SK-N-SH (cell line): ENCODE measurements around the gene CAPN9. TPM values are rescaled to one million over a fixed set of nuclear protein-coding genes. Genes with fewer than 3 reads are reported as not detected.

Experiments used
- CTCF ChIA-PET: fragments of 300-600, 350-600 bp; formaldehyde crosslinking; extraction: SDS; loops from one replicate; lab custom pipeline; 2021; lab: Yijun Ruan, JAX
- POLR2A ChIA-PET: fragments of 350-600 bp; sonication (Branson Sonifier 250); formaldehyde crosslinking; extraction: SDS; loops from one replicate; lab custom pipeline; 2020; ENCODE audit warnings: antibody characterized with exemption, inconsistent platforms; lab: Yijun Ruan, JAX
- DNase-seq: peaks from one replicate; pipeline ENCODE4 v3.0.0; 2012
- H2AFZ ChIP-seq: fragments of 200-600 bp; sonication (generic); 2 replicates; pipeline ENCODE4 v1.8.1; 2016; ENCODE audit warnings: antibody characterized with exemption, mild to moderate bottlenecking, low read depth
- H3F3A ChIP-seq: fragments of 200-600 bp; sonication (generic); replicated peaks from 2 replicates; pipeline ENCODE3; 2016; ENCODE audit warnings: antibody characterized with exemption, mild to moderate bottlenecking; ENCODE audit not compliant: insufficient read depth
- H3K27ac ChIP-seq, 2 experiments: fragments of 200-500 bp in 1 of 2; fragments of 200-600 bp in 1 of 2; sonication (Bioruptor generic) in 1 of 2; sonication (generic), shearing (Covaris generic) in 1 of 2; 2 replicates each; pipeline versions ENCODE4 v1.5.1 to v1.6.1; 2014 to 2016; ENCODE audit warnings: low read depth in 2 of 2, inconsistent platforms in 1 of 2, low read length in 1 of 2, mild to moderate bottlenecking in 1 of 2, mixed read lengths in 1 of 2
- H3K27me3 ChIP-seq: fragments of 200-600 bp; sonication (generic), shearing (Covaris generic); 2 replicates; pipeline ENCODE4 v1.6.1; 2016; ENCODE audit warnings: mixed run types; ENCODE audit not compliant: insufficient read depth
- H3K36me3 ChIP-seq, 2 experiments: fragments of 200-500 bp in 1 of 2; fragments of 200-600 bp in 1 of 2; sonication (Bioruptor generic) in 1 of 2; sonication (generic) in 1 of 2; replicated peaks in 1 of 2; 2 replicates each; pipeline versions ENCODE3 to v1.5.1; 2014 to 2016; ENCODE audit warnings: low read length in 1 of 2, mild to moderate bottlenecking in 1 of 2; ENCODE audit not compliant: insufficient read depth in 2 of 2, control insufficient read depth in 1 of 2
- H3K4me1 ChIP-seq, 2 experiments: fragments of 200-500 bp in 1 of 2; fragments of 200-600 bp in 1 of 2; sonication (Bioruptor generic) in 1 of 2; sonication (generic), shearing (Covaris generic) in 1 of 2; 2 replicates each; pipeline versions ENCODE4 v1.5.1 to v1.6.1; 2014 to 2016; ENCODE audit warnings: low read depth in 1 of 2, low read length in 1 of 2, mixed run types in 1 of 2; ENCODE audit not compliant: insufficient read depth in 2 of 2, control insufficient read depth in 1 of 2
- H3K4me2 ChIP-seq: fragments of 200-600 bp; sonication (generic), shearing (Covaris generic); 2 replicates; pipeline ENCODE4 v1.6.1; 2017; ENCODE audit warnings: mixed run types
- H3K4me3 ChIP-seq, 2 experiments: fragments of 200-500 bp in 1 of 2; fragments of 200-600 bp in 1 of 2; sonication (Bioruptor generic) in 1 of 2; sonication (generic), shearing (Covaris generic) in 1 of 2; 2 replicates each; pipeline versions ENCODE4 v1.5.1 to v1.8.1; 2014 to 2016; ENCODE audit warnings: low read depth in 2 of 2, inconsistent platforms in 1 of 2, low read length in 1 of 2, mild to moderate bottlenecking in 1 of 2, mixed read lengths in 1 of 2, moderate library complexity in 1 of 2
- H3K79me2 ChIP-seq: fragments of 200-600 bp; sonication (generic); 2 replicates; pipeline ENCODE4 v1.8.1; 2017; ENCODE audit warnings: mild to moderate bottlenecking; ENCODE audit not compliant: insufficient read depth
- H3K9ac ChIP-seq: fragments of 200-600 bp; sonication (generic); 2 replicates; pipeline ENCODE4 v1.6.1; 2017; ENCODE audit warnings: mixed run types
- H3K9me2 ChIP-seq: fragments of 200-600 bp; sonication (generic); 2 replicates; pipeline ENCODE4 v1.6.1; 2017; ENCODE audit warnings: mixed run types
- H3K9me3 ChIP-seq: fragments of 200-600 bp; sonication (generic); 2 replicates; pipeline ENCODE4 v1.6.1; 2017; ENCODE audit warnings: mixed run types, mild to moderate bottlenecking, moderate library complexity
- H4K20me1 ChIP-seq: fragments of 200-600 bp; sonication (generic); 2 replicates; pipeline ENCODE4 v1.6.1; 2017; ENCODE audit warnings: mild to moderate bottlenecking, mixed run types; ENCODE audit not compliant: insufficient read depth
- ELF1 ChIP-seq: IDR thresholded peaks from 2 replicates; pipeline ENCODE4 v1.4.0; 2012
- RCOR1 ChIP-seq: fragments of 150-350 bp; IDR thresholded peaks from 2 replicates; pipeline ENCODE4 v1.6.1; 2017; ENCODE audit warnings: antibody characterized with exemption, low read length
- RFX5 ChIP-seq: IDR thresholded peaks from 2 replicates; pipeline ENCODE4 v1.6.1; 2012; ENCODE audit warnings: mild to moderate bottlenecking, improper control_type of control experiment, low read length
- TEAD4 ChIP-seq: IDR thresholded peaks from 2 replicates; pipeline ENCODE4 v1.4.0; 2012; ENCODE audit warnings: mild to moderate bottlenecking, borderline replicate concordance; ENCODE audit not compliant: insufficient read depth
- WGBS: methylation state at CpG from one replicate; pipeline ENCODE4 v1.1.6; 2017; ENCODE audit warnings: low lambda C conversion rate; 5-methylcytosine and 5-hydroxymethylcytosine counted together
- polyA plus RNA-seq, 3 experiments: library from polyadenylated mRNA; depleted of rRNA; stranded (reverse); fragments of >200 nt; gene quantifications; 2 replicates each; pipeline ENCODE4 v1.2.3, GENCODE V29; 2012
- TF ChIP-seq, protein P1 (sequence below): IDR thresholded peaks from 2 replicates; pipeline ENCODE4 v1.6.1; 2012; ENCODE audit warnings: mild to moderate bottlenecking, low read depth, low read length, moderate library complexity
- TF ChIP-seq, protein P2 (sequence below): fragments of 150-350 bp; IDR thresholded peaks from 2 replicates; pipeline ENCODE4 v1.6.1; 2016; ENCODE audit warnings: mild to moderate bottlenecking, low read depth, low read length
- TF ChIP-seq, protein P3 (sequence below): IDR thresholded peaks from 2 replicates; pipeline ENCODE4; 2012
- TF ChIP-seq, protein P4 (sequence below): IDR thresholded peaks from 2 replicates; pipeline ENCODE4 v1.4.0; 2012; ENCODE audit warnings: low read depth

CAPN9 gene
- polyA plus RNA-seq, 1 of the 3 experiments (the other 2 are of a cell fraction) = not detected

DNA sequence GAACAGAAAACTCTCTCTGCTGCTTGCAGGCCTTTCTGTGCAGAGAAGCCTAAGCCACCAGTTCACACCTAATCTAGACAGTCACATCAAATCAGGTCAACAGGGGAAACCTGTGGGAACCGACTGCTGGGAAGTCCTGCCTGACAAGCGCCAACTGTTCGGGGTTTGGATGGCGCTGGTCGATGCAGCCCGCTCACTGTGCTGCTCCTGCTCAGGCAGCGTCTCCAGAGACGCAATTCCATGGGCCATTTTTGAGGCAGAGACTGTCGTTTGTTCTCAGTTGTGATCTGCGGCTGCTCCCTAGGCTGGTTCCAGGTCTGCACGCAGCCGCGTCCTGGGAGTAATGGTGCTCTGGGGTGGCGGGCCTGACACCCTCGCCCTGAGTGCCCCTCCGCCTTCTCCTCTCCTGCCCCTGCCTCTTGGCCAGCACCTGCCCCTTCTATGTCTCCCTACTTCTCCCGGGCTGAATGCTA is 34.7 kb upstream of the CAPN9 start:
- Histone ChIP-seq H3K9me3 (no peaks in the 10 kb centered on the region), H3K79me2 (no peaks in the 10 kb centered on the region), H3K4me3 (no peak overlapping the region), H3K4me2 (no peak overlapping the region), H3K9me2 (no peaks in the 10 kb centered on the region), H2AFZ (no peak overlapping the region), H3K27me3 (no peaks in the 10 kb centered on the region), H3K27ac (no peak overlapping the region), H3K36me3 (no peaks in the 10 kb centered on the region), H3K9ac (no peak overlapping the region), H3K4me1 (peaks cover 0 to 10% of the 10 kb centered on the region in 2 experiments; a peak in 1 of 4 replicates), H4K20me1 (no peaks in the 10 kb centered on the region), H3F3A (no peaks in the 10 kb centered on the region)
- ChIA-PET POLR2A (no interaction called here), CTCF (no interaction called here)
- 83% methylated on average over 12 of the region's 17 CpGs for WGBS
- TF ChIP-seq RCOR1 (no peak), RFX5 (no peak), ELF1 (no peak)
- TF ChIP-seq, protein P1, sequence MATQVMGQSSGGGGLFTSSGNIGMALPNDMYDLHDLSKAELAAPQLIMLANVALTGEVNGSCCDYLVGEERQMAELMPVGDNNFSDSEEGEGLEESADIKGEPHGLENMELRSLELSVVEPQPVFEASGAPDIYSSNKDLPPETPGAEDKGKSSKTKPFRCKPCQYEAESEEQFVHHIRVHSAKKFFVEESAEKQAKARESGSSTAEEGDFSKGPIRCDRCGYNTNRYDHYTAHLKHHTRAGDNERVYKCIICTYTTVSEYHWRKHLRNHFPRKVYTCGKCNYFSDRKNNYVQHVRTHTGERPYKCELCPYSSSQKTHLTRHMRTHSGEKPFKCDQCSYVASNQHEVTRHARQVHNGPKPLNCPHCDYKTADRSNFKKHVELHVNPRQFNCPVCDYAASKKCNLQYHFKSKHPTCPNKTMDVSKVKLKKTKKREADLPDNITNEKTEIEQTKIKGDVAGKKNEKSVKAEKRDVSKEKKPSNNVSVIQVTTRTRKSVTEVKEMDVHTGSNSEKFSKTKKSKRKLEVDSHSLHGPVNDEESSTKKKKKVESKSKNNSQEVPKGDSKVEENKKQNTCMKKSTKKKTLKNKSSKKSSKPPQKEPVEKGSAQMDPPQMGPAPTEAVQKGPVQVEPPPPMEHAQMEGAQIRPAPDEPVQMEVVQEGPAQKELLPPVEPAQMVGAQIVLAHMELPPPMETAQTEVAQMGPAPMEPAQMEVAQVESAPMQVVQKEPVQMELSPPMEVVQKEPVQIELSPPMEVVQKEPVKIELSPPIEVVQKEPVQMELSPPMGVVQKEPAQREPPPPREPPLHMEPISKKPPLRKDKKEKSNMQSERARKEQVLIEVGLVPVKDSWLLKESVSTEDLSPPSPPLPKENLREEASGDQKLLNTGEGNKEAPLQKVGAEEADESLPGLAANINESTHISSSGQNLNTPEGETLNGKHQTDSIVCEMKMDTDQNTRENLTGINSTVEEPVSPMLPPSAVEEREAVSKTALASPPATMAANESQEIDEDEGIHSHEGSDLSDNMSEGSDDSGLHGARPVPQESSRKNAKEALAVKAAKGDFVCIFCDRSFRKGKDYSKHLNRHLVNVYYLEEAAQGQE = no peak
- TF ChIP-seq, protein P2, sequence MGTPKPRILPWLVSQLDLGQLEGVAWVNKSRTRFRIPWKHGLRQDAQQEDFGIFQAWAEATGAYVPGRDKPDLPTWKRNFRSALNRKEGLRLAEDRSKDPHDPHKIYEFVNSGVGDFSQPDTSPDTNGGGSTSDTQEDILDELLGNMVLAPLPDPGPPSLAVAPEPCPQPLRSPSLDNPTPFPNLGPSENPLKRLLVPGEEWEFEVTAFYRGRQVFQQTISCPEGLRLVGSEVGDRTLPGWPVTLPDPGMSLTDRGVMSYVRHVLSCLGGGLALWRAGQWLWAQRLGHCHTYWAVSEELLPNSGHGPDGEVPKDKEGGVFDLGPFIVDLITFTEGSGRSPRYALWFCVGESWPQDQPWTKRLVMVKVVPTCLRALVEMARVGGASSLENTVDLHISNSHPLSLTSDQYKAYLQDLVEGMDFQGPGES = no peak
- TF ChIP-seq, protein P3, sequence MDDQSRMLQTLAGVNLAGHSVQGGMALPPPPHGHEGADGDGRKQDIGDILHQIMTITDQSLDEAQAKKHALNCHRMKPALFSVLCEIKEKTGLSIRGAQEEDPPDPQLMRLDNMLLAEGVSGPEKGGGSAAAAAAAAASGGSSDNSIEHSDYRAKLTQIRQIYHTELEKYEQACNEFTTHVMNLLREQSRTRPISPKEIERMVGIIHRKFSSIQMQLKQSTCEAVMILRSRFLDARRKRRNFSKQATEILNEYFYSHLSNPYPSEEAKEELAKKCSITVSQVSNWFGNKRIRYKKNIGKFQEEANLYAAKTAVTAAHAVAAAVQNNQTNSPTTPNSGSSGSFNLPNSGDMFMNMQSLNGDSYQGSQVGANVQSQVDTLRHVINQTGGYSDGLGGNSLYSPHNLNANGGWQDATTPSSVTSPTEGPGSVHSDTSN = no peak
- TF ChIP-seq, protein P4, sequence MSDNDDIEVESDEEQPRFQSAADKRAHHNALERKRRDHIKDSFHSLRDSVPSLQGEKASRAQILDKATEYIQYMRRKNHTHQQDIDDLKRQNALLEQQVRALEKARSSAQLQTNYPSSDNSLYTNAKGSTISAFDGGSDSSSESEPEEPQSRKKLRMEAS = no peak
- DNase-seq = no peak

DNA sequence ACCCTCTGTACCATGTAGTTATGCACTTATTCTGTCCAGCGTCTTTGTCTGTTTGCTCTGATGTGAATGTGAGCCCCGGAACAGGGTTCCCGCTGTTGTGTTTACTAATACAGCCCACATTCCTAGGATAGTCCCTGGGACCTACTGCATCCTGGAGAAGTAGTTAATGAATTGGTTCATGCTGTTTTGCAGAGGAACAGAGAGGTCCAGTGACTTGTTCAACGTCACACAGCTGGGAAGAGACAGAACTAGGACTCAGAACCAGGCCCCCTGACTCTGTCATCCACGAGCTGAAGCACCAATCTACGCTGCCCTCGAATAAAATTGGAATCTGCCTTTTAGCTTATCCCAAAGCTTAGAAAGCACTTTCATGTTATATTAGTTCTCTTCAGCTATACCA is 34.0 kb upstream of the CAPN9 start:
- Histone ChIP-seq H3K79me2 (no peaks in the 10 kb centered on the region), H3K9ac (no peak overlapping the region), H3F3A (no peaks in the 10 kb centered on the region), H3K9me2 (no peaks in the 10 kb centered on the region), H3K27me3 (no peaks in the 10 kb centered on the region), H3K9me3 (no peaks in the 10 kb centered on the region), H3K4me2 (no peak overlapping the region), H3K36me3 (no peaks in the 10 kb centered on the region)
- no peak for DNase-seq
- POLR2A ChIA-PET = no interaction called here
- WGBS = 65% methylated on average over 7 of the region's 7 CpGs
- TF ChIP-seq TEAD4 (no peak), ELF1 (no peak)
- TF ChIP-seq, all 33 proteins: peak for 0
- no peak overlapping the region for H3K27ac ChIP-seq
- peaks cover 0 to 10% of the 10 kb centered on the region in 2 experiments; a peak in 1 of 4 replicates for H3K4me1 ChIP-seq
- H3K4me3 ChIP-seq = no peak overlapping the region
- CTCF ChIA-PET = no interaction called here
- H4K20me1 ChIP-seq = no peaks in the 10 kb centered on the region
- no peak overlapping the region for H2AFZ ChIP-seq
